Nephron progenitor cell (in vitro differentiated cells): ENCODE results near the gene PPP1CA.

Source experiments
- DNase-seq: peaks from one replicate; pipeline ENCODE4 v3.0.0; 2021
- H3K27ac Mint-ChIP-seq: 2 replicates; pipeline ENCODE4 v1.8.0; 2021; ENCODE audit warnings: mild to moderate bottlenecking, moderate library complexity, mixed read lengths
- H3K27me3 Mint-ChIP-seq: 2 replicates; pipeline ENCODE4 v1.8.0; 2021; ENCODE audit warnings: mild to moderate bottlenecking, low read depth, mixed read lengths; ENCODE audit not compliant: poor library complexity
- H3K36me3 Mint-ChIP-seq: 2 replicates; pipeline ENCODE4 v1.8.0; 2021; ENCODE audit warnings: low read depth, mixed read lengths
- H3K4me1 Mint-ChIP-seq: 2 replicates; pipeline ENCODE4 v1.8.0; 2021; ENCODE audit warnings: mixed read lengths
- H3K4me3 Mint-ChIP-seq: 2 replicates; pipeline ENCODE4 v1.8.0; 2021; ENCODE audit warnings: mild to moderate bottlenecking, moderate library complexity, mixed read lengths
- H3K9me3 Mint-ChIP-seq: 2 replicates; pipeline ENCODE4 v1.8.0; 2021; ENCODE audit warnings: mild to moderate bottlenecking, moderate library complexity, mixed read lengths
- CTCF ChIP-seq: fragments of 200-600 bp; sonication (generic); IDR thresholded peaks from 2 replicates; pipeline ENCODE4 v1.5.0; 2021; ENCODE audit warnings: antibody characterized with exemption

The PPP1CA gene

GRCh38 chr11:67396259-67396581 is 5.4 kb downstream of the PPP1CA start:
- Mint-ChIP-seq H3K36me3 (peaks cover 13% of the 10 kb centered on the region), H3K4me1 (peaks cover 50% of the 10 kb centered on the region), H3K9me3 (no peaks in the 10 kb centered on the region), H3K27ac (peak overlapping the region; percentile 66), H3K4me3 (no peak overlapping the region), H3K27me3 (peaks cover 4% of the 10 kb centered on the region)
- TF ChIP-seq CTCF, result no peak
- DNase-seq, result no peak

- DNase-seq, result no peak
- H3K9me3 Mint-ChIP-seq, result no peaks in the 10 kb centered on the region
- no peak for TF ChIP-seq CTCF
- peaks cover 13% of the 10 kb centered on the region for H3K36me3 Mint-ChIP-seq
- H3K27ac Mint-ChIP-seq, result no peak overlapping the region
- H3K4me3 Mint-ChIP-seq, result no peak overlapping the region
- peaks cover 4% of the 10 kb centered on the region for H3K27me3 Mint-ChIP-seq
- H3K4me1 Mint-ChIP-seq, result peaks cover 53% of the 10 kb centered on the region
These were observed 6.0 kb downstream of the PPP1CA start for GRCh38 chr11:67395555-67396258.

GRCh38 chr11:67393990-67394389 is 7.7 kb downstream of the PPP1CA start:
- no peak for TF ChIP-seq CTCF
- DNase-seq, result no peak
- Mint-ChIP-seq H3K4me3 (peak overlapping the region; percentile 68), H3K36me3 (peaks cover 13% of the 10 kb centered on the region), H3K4me1 (peaks cover 54% of the 10 kb centered on the region), H3K27me3 (peaks cover 4% of the 10 kb centered on the region), H3K9me3 (no peaks in the 10 kb centered on the region), H3K27ac (no peak overlapping the region)

- no peaks in the 10 kb centered on the region for H3K9me3 Mint-ChIP-seq
- peaks cover 4% of the 10 kb centered on the region for H3K27me3 Mint-ChIP-seq
- no peak for TF ChIP-seq CTCF
- H3K4me3 Mint-ChIP-seq, result peak overlapping the region; percentile 86
- H3K27ac Mint-ChIP-seq, result no peak overlapping the region
- no peak for DNase-seq
- H3K36me3 Mint-ChIP-seq, result peaks cover 13% of the 10 kb centered on the region
- peaks cover 55% of the 10 kb centered on the region for H3K4me1 Mint-ChIP-seq
These were observed 8.2 kb downstream of the PPP1CA start for GRCh38 chr11:67393437-67393836.

- peaks cover 4% of the 10 kb centered on the region for H3K27me3 Mint-ChIP-seq
- DNase-seq, result peak; percentile 30
- H3K9me3 Mint-ChIP-seq, result no peaks in the 10 kb centered on the region
- H3K4me3 Mint-ChIP-seq, result peak overlapping the region; percentile 86
- H3K36me3 Mint-ChIP-seq, result peaks cover 13% of the 10 kb centered on the region
- H3K4me1 Mint-ChIP-seq, result peaks cover 54% of the 10 kb centered on the region
- TF ChIP-seq CTCF, result no peak
- no peak overlapping the region for H3K27ac Mint-ChIP-seq
These were observed 9.4 kb downstream of the PPP1CA start for GRCh38 chr11:67392183-67392715.
